ENCODE results near the gene CALD1. TPM values are rescaled to one million over a fixed set of nuclear protein-coding genes. Genes with fewer than 3 reads are reported as not detected.

Gene CALD1
- total RNA-seq, 1 experiment from 2014 or later = 107 TPM

- Histone ChIP-seq H2BK20ac (ENCODE audit: low read depth, low read length, poor library complexity, severe bottlenecking) (no peak overlapping the region), H3K14ac (ENCODE audit: insufficient read depth, low read length) (no peak overlapping the region), H2AFZ (ENCODE audit: low read length) (no peak overlapping the region), H3K79me2 (ENCODE audit: insufficient read depth, low read length) (peaks cover 6% of the 10 kb centered on the region; the same call in 1 of the 2 replicates), H3K4ac (ENCODE audit: low read depth, low read length) (no peak overlapping the region), H2BK120ac (ENCODE audit: low read depth, low read length, poor library complexity, severe bottlenecking) (no peak overlapping the region), H4K91ac (ENCODE audit: insufficient read length, low read depth, low read length) (no peak overlapping the region), H2BK15ac (ENCODE audit: low read depth, low read length) (no peak overlapping the region), H2BK5ac (ENCODE audit: insufficient read length, low read length) (no peak overlapping the region), H2AK5ac (ENCODE audit: insufficient read length, low read length) (no peak overlapping the region), H4K20me1 (ENCODE audit: control insufficient read depth, insufficient read depth, insufficient read length) (no peaks in the 10 kb centered on the region), H3K27me3 (ENCODE audit: insufficient read depth, low read length) (no peaks in the 10 kb centered on the region), H4K5ac (ENCODE audit: insufficient read length, low read depth, low read length) (no peak overlapping the region), H3T11ph (ENCODE audit: low read length) (no peak overlapping the region), H3K18ac (ENCODE audit: insufficient read length, low read depth, low read length) (no peak overlapping the region), H3K9me3 (ENCODE audit: control insufficient read depth, low read depth, low read length) (no peaks in the 10 kb centered on the region), H3K23ac (ENCODE audit: insufficient read length, low read depth, low read length) (no peak overlapping the region), H3K56ac (ENCODE audit: insufficient read length, low read depth, low read length) (no peak overlapping the region), H4K8ac (replicated peaks; ENCODE audit: insufficient read length, low read depth, low read length) (no peak overlapping the region), H3K23me2 (ENCODE audit: insufficient read length, low read depth, low read length, poor library complexity, severe bottlenecking) (no peaks in the 10 kb centered on the region), H3K27ac (ENCODE audit: insufficient read length, low read depth, low read length) (no peak overlapping the region), H3K4me1 (ENCODE audit: insufficient read depth, low read length) (peaks cover 12% of the 10 kb centered on the region), H2BK12ac (ENCODE audit: insufficient read length, low read depth, low read length) (no peak overlapping the region), H3K4me2 (ENCODE audit: insufficient read depth, insufficient read length, low read length) (no peak overlapping the region), H3K79me1 (ENCODE audit: insufficient read depth, low read depth, low read length, poor library complexity, severe bottlenecking) (no peaks in the 10 kb centered on the region), H3K9ac (ENCODE audit: extremely low read depth, insufficient read length, low read length) (no peak overlapping the region)
- DNase-seq = no peak
- no peak overlapping the region for H3K27ac Mint-ChIP-seq
- no peaks in the 10 kb centered on the region for H3K27me3 Mint-ChIP-seq (ENCODE audit: low read depth)
- H3K36me3 Mint-ChIP-seq (ENCODE audit: insufficient read depth in 1 of 3, low read depth in 3 of 3) = no peaks in the 10 kb centered on the region
- no peak for TF ChIP-seq CTCF (conservative IDR thresholded peaks at IDR 0.05)
- H3K4me3 Mint-ChIP-seq = no peak overlapping the region
- peaks cover 24 to 25% of the 10 kb centered on the region in 2 experiments for H3K4me1 Mint-ChIP-seq
- H3K9me3 Mint-ChIP-seq = no peaks in the 10 kb centered on the region
Observed at GRCh38 chr7:134857958-134858357, 78.5 kb downstream of the CALD1 start.

Measured in H9 (cell line).